Testis (tissue), 3 donors: ENCODE data around the gene ARHGEF2. TPM values are rescaled to one million over a fixed set of nuclear protein-coding genes. Genes with fewer than 3 reads are reported as not detected.

ENCODE experiments used
- DNase-seq: peaks from one replicate; pipeline ENCODE4 v3.0.0-alpha.2; 2019
- H3K27ac ChIP-seq, 2 donors: fragments of 200-600 bp; sonication (generic); one replicate each; pipeline ENCODE4 v1.5.1; 2019
- H3K27me3 ChIP-seq: fragments of 200-600 bp; sonication (generic); one replicate; pipeline ENCODE4 v1.5.1; 2019
- H3K36me3 ChIP-seq: fragments of 200-600 bp; sonication (generic); one replicate; pipeline ENCODE4 v1.5.1; 2017; ENCODE audit warnings: low read depth; ENCODE audit errors: missing control alignments
- H3K4me1 ChIP-seq: fragments of 200-600 bp; sonication (generic); one replicate; pipeline ENCODE4 v1.5.1; 2019
- H3K4me3 ChIP-seq, 2 donors: fragments of 200-600 bp; sonication (generic); one replicate each; pipeline ENCODE4 v1.5.1; 2017 to 2019
- H3K9me3 ChIP-seq: fragments of 200-600 bp; sonication (generic); one replicate; pipeline ENCODE4 v1.5.1; 2017
- POLR2A ChIP-seq: fragments of 450-650 bp; IDR thresholded peaks from one replicate; pipeline ENCODE4 v1.6.1; 2017; ENCODE audit warnings: antibody characterized with exemption, mild to moderate bottlenecking, moderate library complexity
- WGBS, 2 donors: methylation state at CpG; one replicate each; pipeline ENCODE4 v1.1.5; 2018; 5-methylcytosine and 5-hydroxymethylcytosine counted together
- intact Hi-C: fragments of 100-400 bp; cut with DNase I; formaldehyde crosslinking; loops from one replicate; pipeline ENCODE4 v1.15.1; 2023; ENCODE audit warnings: low total_unique reads
- polyA plus RNA-seq: library from polyadenylated mRNA; stranded (reverse); fragments of 350-450 nt; fragmentation: Illumina TruSeq; extraction: RNeasy Lipid Tissue Mini Kit (QIAGEN cat#74804); gene quantifications from one replicate; pipeline ENCODE4 v1.2.3, GENCODE V29; 2014; ENCODE audit warnings: low read depth, low replicate concordance; ENCODE audit not compliant: insufficient read depth
- total RNA-seq, 2 donors: library from RNA; depleted of rRNA; stranded (reverse); fragments of >200 nt; gene quantifications; one replicate each; pipeline ENCODE4 v1.2.3, GENCODE V29; 2016
- TF ChIP-seq, protein P1 (sequence below), 3 experiments: fragments of 450-650 bp in 2 of 3; fragments of 200-600 bp in 1 of 3; sonication (generic) in 1 of 3; IDR thresholded peaks; one replicate each; pipeline ENCODE4 v1.5.1; 2016 to 2019; ENCODE audit warnings: antibody characterized with exemption in 3 of 3, mild to moderate bottlenecking in 2 of 3, moderate library complexity in 1 of 3

The ARHGEF2 gene
- total and polyA plus RNA-seq, 3 donors from 2014 or later, result 56.6 to 124 (median 88.8) TPM

DNA sequence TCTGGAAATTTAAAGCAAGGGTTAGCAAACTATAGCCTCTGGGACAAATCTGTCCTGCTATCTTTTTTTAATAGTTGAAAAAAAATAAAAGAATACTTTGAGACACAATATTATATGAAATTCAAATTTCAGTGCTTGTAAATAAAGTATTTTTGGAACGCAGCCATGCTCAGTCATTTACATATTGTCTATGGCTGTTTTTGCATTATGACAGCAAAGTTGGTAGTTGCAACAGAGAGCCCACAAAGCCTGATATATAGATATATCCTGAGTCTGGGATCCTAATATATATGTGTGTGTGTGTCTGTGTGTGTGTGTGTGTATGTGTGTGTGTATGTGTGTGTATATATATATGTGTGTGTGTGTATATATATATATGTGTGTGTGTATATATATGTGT lies 21.6 kb upstream of the ARHGEF2 start:
- WGBS, 2 donors, result 87 to 94% methylated on average over 1 of the region's 1 CpG
- DNase-seq, result no peak
- no peak for TF ChIP-seq POLR2A
- TF ChIP-seq, protein P1, sequence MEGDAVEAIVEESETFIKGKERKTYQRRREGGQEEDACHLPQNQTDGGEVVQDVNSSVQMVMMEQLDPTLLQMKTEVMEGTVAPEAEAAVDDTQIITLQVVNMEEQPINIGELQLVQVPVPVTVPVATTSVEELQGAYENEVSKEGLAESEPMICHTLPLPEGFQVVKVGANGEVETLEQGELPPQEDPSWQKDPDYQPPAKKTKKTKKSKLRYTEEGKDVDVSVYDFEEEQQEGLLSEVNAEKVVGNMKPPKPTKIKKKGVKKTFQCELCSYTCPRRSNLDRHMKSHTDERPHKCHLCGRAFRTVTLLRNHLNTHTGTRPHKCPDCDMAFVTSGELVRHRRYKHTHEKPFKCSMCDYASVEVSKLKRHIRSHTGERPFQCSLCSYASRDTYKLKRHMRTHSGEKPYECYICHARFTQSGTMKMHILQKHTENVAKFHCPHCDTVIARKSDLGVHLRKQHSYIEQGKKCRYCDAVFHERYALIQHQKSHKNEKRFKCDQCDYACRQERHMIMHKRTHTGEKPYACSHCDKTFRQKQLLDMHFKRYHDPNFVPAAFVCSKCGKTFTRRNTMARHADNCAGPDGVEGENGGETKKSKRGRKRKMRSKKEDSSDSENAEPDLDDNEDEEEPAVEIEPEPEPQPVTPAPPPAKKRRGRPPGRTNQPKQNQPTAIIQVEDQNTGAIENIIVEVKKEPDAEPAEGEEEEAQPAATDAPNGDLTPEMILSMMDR (IDR thresholded peaks at IDR 0.05), result no peak
- Histone ChIP-seq H3K4me3 (no peak overlapping the region), H3K4me1 (peaks cover 20% of the 10 kb centered on the region), H3K27ac (no peak overlapping the region), H3K27me3 (no peaks in the 10 kb centered on the region), H3K36me3 (no peaks in the 10 kb centered on the region), H3K9me3 (no peaks in the 10 kb centered on the region)
- intact Hi-C loops, result no loop called here

DNA sequence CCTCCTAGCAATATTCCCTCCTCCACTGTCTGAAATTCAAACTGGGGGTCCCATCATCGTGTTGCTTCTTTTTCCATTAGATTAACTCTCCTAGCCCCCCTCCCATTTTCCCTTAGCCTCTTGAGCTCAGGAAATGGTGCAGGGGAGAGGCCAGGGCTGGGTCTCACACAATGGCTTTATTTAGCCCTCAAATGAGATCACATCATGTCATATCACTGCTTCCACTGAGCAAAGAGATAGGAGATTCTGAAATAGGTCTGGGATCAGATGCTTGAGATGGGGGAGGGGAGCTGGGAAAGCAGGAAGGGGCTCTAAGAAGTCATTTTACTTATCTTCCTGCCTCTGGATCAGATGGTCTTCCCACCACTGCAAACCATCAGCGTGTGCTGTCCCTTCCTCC lies 17.8 kb upstream of the ARHGEF2 start:
- H3K36me3 ChIP-seq, result no peaks in the 10 kb centered on the region
- no peak overlapping the region for H3K4me3 ChIP-seq
- WGBS, 2 donors, result 55% methylated on average over 2 of the region's 2 CpGs
- TF ChIP-seq POLR2A, result no peak
- TF ChIP-seq, protein P1 (IDR thresholded peaks at IDR 0.05), result no peak
- no peaks in the 10 kb centered on the region for H3K9me3 ChIP-seq
- H3K4me1 ChIP-seq, result peaks cover 7% of the 10 kb centered on the region
- no peak overlapping the region for H3K27ac ChIP-seq
- intact Hi-C loops, result no loop called here
- H3K27me3 ChIP-seq, result no peaks in the 10 kb centered on the region
- DNase-seq, result no peak

DNA sequence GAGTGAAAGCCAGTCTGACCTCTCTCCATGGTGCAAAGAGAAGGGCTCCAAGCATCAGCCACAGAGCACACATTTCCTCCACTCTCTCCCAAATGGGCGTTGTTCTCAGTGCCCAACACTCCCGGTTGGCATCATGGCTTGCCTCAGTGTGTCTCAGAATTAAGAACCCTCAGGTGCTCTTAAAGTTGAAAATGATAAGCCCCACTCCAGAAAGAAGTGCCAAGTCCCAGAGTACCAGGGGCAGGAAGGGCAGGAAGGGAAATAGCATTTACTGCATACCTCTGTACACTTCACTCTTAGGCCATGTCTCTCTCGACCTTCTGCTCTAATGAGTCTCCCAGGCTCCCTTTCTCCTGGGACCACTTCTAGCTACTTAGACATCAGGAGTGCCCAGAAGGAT lies 15.2 kb upstream of the ARHGEF2 start:
- no peak for DNase-seq
- Histone ChIP-seq H3K4me1 (no peaks in the 10 kb centered on the region), H3K27ac (no peak overlapping the region), H3K27me3 (no peaks in the 10 kb centered on the region), H3K4me3 (no peak overlapping the region), H3K9me3 (no peaks in the 10 kb centered on the region), H3K36me3 (no peaks in the 10 kb centered on the region)
- intact Hi-C loops, result no loop called here
- WGBS, 2 donors, result 80 to 86% methylated on average over 3 of the region's 3 CpGs
- TF ChIP-seq POLR2A, result no peak
- TF ChIP-seq, protein P1 (IDR thresholded peaks at IDR 0.05), result no peak

DNA sequence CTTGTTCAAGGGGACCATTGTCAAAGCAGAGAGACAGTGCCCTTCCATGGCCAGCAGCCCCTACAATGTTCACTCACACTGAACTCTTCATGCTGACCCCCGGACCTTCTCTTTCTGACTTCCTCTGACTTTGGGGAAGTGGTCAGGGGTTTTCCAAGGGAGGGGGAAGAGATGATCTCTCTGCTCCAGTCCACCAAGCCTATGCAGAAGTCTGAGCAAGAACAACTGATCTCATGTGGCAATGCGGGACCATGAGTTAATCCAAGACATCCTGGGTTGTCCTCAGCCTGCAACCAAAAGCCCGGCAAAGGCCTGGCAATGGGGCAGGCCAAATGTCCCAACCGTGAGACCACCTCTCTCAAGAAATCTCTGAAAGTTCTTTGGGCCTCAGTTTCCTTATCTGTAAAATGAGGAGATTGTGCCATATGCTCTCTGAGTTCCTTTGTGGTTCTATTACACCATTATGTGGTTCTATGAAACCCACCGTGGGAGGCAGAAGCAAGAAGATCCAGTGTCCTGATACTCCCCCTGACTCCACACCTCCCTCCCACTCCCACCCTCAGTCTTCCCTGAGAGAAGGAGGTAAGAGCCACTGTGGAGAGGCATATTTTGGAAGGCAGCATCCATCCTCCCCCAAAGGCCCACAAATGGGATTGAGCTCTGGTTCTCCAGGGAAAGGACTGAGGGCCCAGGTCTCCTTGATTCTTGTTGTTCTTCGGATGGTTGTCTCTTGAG lies 11.8 kb upstream of the ARHGEF2 start:
- intact Hi-C loops, result no loop called here
- no peak for DNase-seq

More for the DNA sequence above, 11.8 kb upstream of the ARHGEF2 start:
- no peaks in the 10 kb centered on the region for H3K36me3 ChIP-seq
- H3K27me3 ChIP-seq, result no peaks in the 10 kb centered on the region
- WGBS, 2 donors, result 74 to 93% methylated on average over 6 of the region's 6 CpGs
- no peaks in the 10 kb centered on the region for H3K9me3 ChIP-seq
- H3K27ac ChIP-seq, result no peak overlapping the region
- H3K4me1 ChIP-seq, result no peaks in the 10 kb centered on the region
- no peak for TF ChIP-seq POLR2A
- TF ChIP-seq, protein P1 (IDR thresholded peaks at IDR 0.05), result no peak
- H3K4me3 ChIP-seq, result no peak overlapping the region
